K562 (cell line): ENCODE data around the gene SYT8. TPM values are rescaled to one million over a fixed set of nuclear protein-coding genes. Genes with fewer than 3 reads are reported as not detected.

ENCODE experiments used
- BRF2 ChIP-seq: IDR thresholded peaks from 3 replicates; pipeline ENCODE4 v1.6.1; 2011; ENCODE audit warnings: borderline replicate concordance, mild to moderate bottlenecking; ENCODE audit not compliant: insufficient read length, insufficient read depth
- GABPB1 ChIP-seq: sonication (generic); formaldehyde crosslinking; IDR thresholded peaks from 2 replicates; pipeline ENCODE4 v1.8.0; 2022; ENCODE audit warnings: mild to moderate bottlenecking, missing genetic modification reagents
- HNRNPLL ChIP-seq: fragments of 200-400 bp; formaldehyde crosslinking; IDR thresholded peaks from 2 replicates; pipeline ENCODE4 v1.6.1; 2017; ENCODE audit warnings: low read length, low read depth, mild to moderate bottlenecking; ENCODE audit not compliant: poor library complexity, severe bottlenecking
- KDM4B ChIP-seq, 2 experiments: fragments of 450-650 bp in 1 of 2; sonication (generic) in 1 of 2; IDR thresholded peaks; 2 replicates each; pipeline ENCODE4 v1.6.1; 2016 to 2017; ENCODE audit warnings: borderline replicate concordance in 2 of 2, antibody characterized with exemption in 1 of 2, low read depth in 1 of 2, mild to moderate bottlenecking in 1 of 2
- NR2C2 ChIP-seq, 2 experiments: fragments of 200-800 bp in 1 of 2; sonication (Bioruptor generic) in 1 of 2; sonication (generic) in 1 of 2; formaldehyde crosslinking in 1 of 2; IDR thresholded peaks; 2 replicates each; pipeline versions ENCODE4 v1.6.1 to v1.8.0; 2016 to 2022; ENCODE audit warnings: mild to moderate bottlenecking in 1 of 2, missing compliant biosample characterization in 1 of 2, missing genetic modification characterization in 1 of 2, missing genetic modification reagents in 1 of 2
- PRMT5 ChIP-seq: sonication (generic); formaldehyde crosslinking; IDR thresholded peaks from 2 replicates; pipeline ENCODE4 v1.5.0; 2020; ENCODE audit warnings: missing genetic modification reagents
- PTTG1 ChIP-seq: fragments of 450-650 bp; IDR thresholded peaks from 2 replicates; pipeline ENCODE4 v1.6.1; 2016; ENCODE audit warnings: low read depth, mild to moderate bottlenecking, missing genetic modification characterization, missing compliant biosample characterization
- TRIM24 ChIP-seq, 2 experiments: fragments of 450-650 bp; IDR thresholded peaks; 2 replicates each; pipeline ENCODE4 v1.6.1; 2016
- ZBTB1 ChIP-seq: sonication (generic); formaldehyde crosslinking; IDR thresholded peaks from 2 replicates; pipeline ENCODE4 v1.8.1; 2023; ENCODE audit warnings: missing genetic modification reagents, low read depth, mild to moderate bottlenecking, borderline replicate concordance
- ZNF407 ChIP-seq: fragments of 450-650 bp; IDR thresholded peaks from 2 replicates; pipeline ENCODE4 v1.6.1; 2016; ENCODE audit warnings: low read depth
- ZNF766 ChIP-seq: fragments of 200-800 bp; sonication (Bioruptor generic); conservative IDR thresholded peaks from 2 replicates; pipeline ENCODE4 v1.6.1; 2016; ENCODE audit warnings: missing genetic modification characterization, missing compliant biosample characterization
- polyA plus RNA-seq, 8 experiments: library from polyadenylated mRNA; depleted of rRNA in 4 of 8; stranded (reverse) in 5 of 8; unstranded in 3 of 8; fragments of >200 nt; fragmentation: Nextera tagmentation in 2 of 8; fragmentation: Illumina TruSeq in 1 of 8; extraction: Ambion mirVana in 2 of 8; extraction: Trizol in 1 of 8; gene quantifications; 2 replicates each; pipeline versions ENCODE4 v1.2.1 to v1.2.3, GENCODE V29; 2011 to 2014; ENCODE audit warnings: inconsistent platforms in 1 of 8, missing spikeins in 1 of 8
- total RNA-seq, 7 experiments: library from RNA; depleted of rRNA in 6 of 7; stranded (reverse); fragments of >200 nt in 6 of 7; fragmentation: Illumina TruSeq in 2 of 7; extraction: Trizol in 2 of 7; gene quantifications; 2 replicates each; pipeline versions ENCODE4 v1.2.1 to v1.2.3, GENCODE V29; 2011 to 2021; ENCODE audit warnings: low replicate concordance in 1 of 7

Gene SYT8
- total and polyA plus RNA-seq, 9 of the 15 experiments (the other 6 are each of a cell fraction or from before 2014, with no cell fraction given) = not detected

GRCh38 chr11:1863352-1864216 is 28.8 kb downstream of the SYT8 start (continued):
- TF ChIP-seq ZNF407 (no peak), ZNF766 (CRISPR knock-in tag) (no peak), GABPB1 (no peak), PTTG1 (tag) (no peak), ZBTB1 (CRISPR knock-in tag) (no peak), BRF2 (no peak), PRMT5 (CRISPR knock-in tag) (no peak), KDM4B (IDR thresholded peaks at IDR 0.05; ENCODE audit: borderline replicate concordance in 2 of 2, low read depth in 1 of 2) (no peak), NR2C2 (CRISPR knock-in tag; IDR thresholded peaks at IDR 0.05) (no peak), NR2C2 (tag; IDR thresholded peaks at IDR 0.05) (no peak), TRIM24 (IDR thresholded peaks at IDR 0.05) (no peak), HNRNPLL (no peak)
